Pancreas (tissue), 10 donors: ENCODE data around the gene VWA8. TPM values are rescaled to one million over a fixed set of nuclear protein-coding genes. Genes with fewer than 3 reads are reported as not detected.
A peak's percentile ranks its signal among the peaks of the same experiment; 100 is the strongest.

Experiments
- ATAC-seq, 4 donors: fragments of 200-7000 bp; cut with Tn5 transposase; one replicate each; pipeline versions ENCODE4 v1.8.0 to v1.9.1; 2020; ENCODE audit warnings: mild to moderate bottlenecking in 4 of 4, moderate library complexity in 4 of 4
- DNase-seq, 6 donors: peaks; one replicate each; pipeline ENCODE4 v3.0.0-alpha.2; 2020
- FAIRE-seq: peaks from 2 replicates; lab custom pipeline; 2012; peaks lifted over from hg19 to GRCh38; lab: Jason Lieb, UNC
- H3K27ac ChIP-seq, 4 donors: fragments of 200-600 bp; sonication (generic); 1 replicate in 3 of 4; 2 replicates in 1 of 4; pipeline versions ENCODE4 v1.5.0 to v1.8.0; 2020
- H3K27me3 ChIP-seq, 4 donors: fragments of 200-600 bp; one replicate each; pipeline ENCODE4 v1.8.0; 2021
- H3K36me3 ChIP-seq, 3 donors: fragments of 200-600 bp; sonication (generic) in 1 of 3; one replicate each; pipeline versions ENCODE4 v1.5.0 to v1.8.0; 2020 to 2021
- H3K4me1 ChIP-seq, 3 donors: fragments of 200-600 bp; one replicate each; pipeline ENCODE4 v1.8.0; 2021
- H3K4me3 ChIP-seq, 4 donors: fragments of 200-600 bp; sonication (generic) in 2 of 4; one replicate each; pipeline versions ENCODE4 v1.5.0 to v1.8.0; 2020 to 2021
- H3K9me3 ChIP-seq, 4 donors: fragments of 200-600 bp; one replicate each; pipeline ENCODE4 v1.8.0; 2021
- CTCF ChIP-seq, 4 donors: fragments of 200-600 bp; sonication (generic) in 3 of 4; IDR thresholded peaks; one replicate each; pipeline versions ENCODE4 v1.5.0 to v1.8.0; 2021; ENCODE audit warnings: antibody characterized with exemption in 4 of 4
- WGBS, 2 donors: extraction: QIAGEN DNeasy Blood & Tissue Kit; methylation state at CpG; one replicate each; pipeline ENCODE4 v1.1.7; 2013; 5-methylcytosine and 5-hydroxymethylcytosine counted together
- intact Hi-C, 3 donors: fragments of 100-400 bp; cut with DNase I; formaldehyde crosslinking; loops; one replicate each; pipeline versions ENCODE4 v1.11.1 to v1.14.2; 2022
- polyA plus RNA-seq, 2 donors: library from polyadenylated mRNA; stranded (reverse); fragments of 200-250 nt; gene quantifications; one replicate each; pipeline ENCODE4 v1.2.3, GENCODE V29; 2013
- total RNA-seq, 6 donors: library from RNA; stranded (reverse); fragmentation: NEBNext Ultra II Directional in 4 of 6; extraction: Animal tissue kit (Norgen Biotek cat#: 25700) in 4 of 6; gene quantifications; one replicate each; pipeline versions ENCODE4 v1.2.1 to v1.2.4, GENCODE V29; 2021 to 2023
- donor health status: healthy with polysubstance abuse.
- donor health status: DM: no; HTN: no; CAD: no; lungs with moderate emphysema.
- donor health status: DM: no; HTN: no; CAD: no.
- donor health status: control.
- donor health status: control.
- donor health status: Bipolar disorder and iron deficiency.
- donor health status: DM: yes; HTN: yes; CAD: no.
- donor health status: DM: no; HTN: no; CAD: no.
- donor health status: DM: no; HTN: no; CAD: no.
- donor health status: DM: yes; HTN: yes; CAD: no.

The VWA8 gene
- total and polyA plus RNA-seq, 8 donors = 3.3 to 15.8 (median 9.2) TPM

GRCh38 chr13:41645331-41645730 is 315.6 kb downstream of the VWA8 start:
- Histone ChIP-seq H3K4me1 (peaks cover 0 to 21% (median 13%) of the 10 kb centered on the region in 3 donors), H3K27ac (peak overlapping the region in 2 of 4 donors; percentile 34 to 70), H3K27me3 (no peaks in the 10 kb centered on the region), H3K36me3 (no peaks in the 10 kb centered on the region), H3K9me3 (no peaks in the 10 kb centered on the region), H3K4me3 (no peak overlapping the region)
- intact Hi-C loops = no loop called here
- no peak for TF ChIP-seq CTCF (IDR thresholded peaks at IDR 0.05)
- DNase-seq (peak in 1 of 6 donors; percentile 19), ATAC-seq (peak; percentile 53 to 75 (median 62)), FAIRE-seq (no peak)
- 50 to 52% methylated on average over 4 of the region's 4 CpGs for WGBS, 2 donors

GRCh38 chr13:41644742-41645141 is 316.2 kb downstream of the VWA8 start:
- Histone ChIP-seq H3K4me1 (peaks cover 0 to 21% (median 13%) of the 10 kb centered on the region in 3 donors), H3K9me3 (no peaks in the 10 kb centered on the region), H3K36me3 (no peaks in the 10 kb centered on the region), H3K4me3 (no peak overlapping the region), H3K27me3 (no peaks in the 10 kb centered on the region), H3K27ac (peak overlapping the region in 2 of 4 donors; percentile 34 to 70)
- ATAC-seq (no peak), DNase-seq (no peak), FAIRE-seq (no peak)
- TF ChIP-seq CTCF (IDR thresholded peaks at IDR 0.05) = no peak
- 61 to 64% methylated on average over 1 of the region's 1 CpG for WGBS, 2 donors
- intact Hi-C loops = no loop called here

- H3K4me1 ChIP-seq = peaks cover 0 to 21% (median 6%) of the 10 kb centered on the region in 3 donors
- intact Hi-C loops = no loop called here
Measured at GRCh38 chr13:41643507-41643906, 317.4 kb downstream of the VWA8 start.

GRCh38 chr13:41641961-41642360 is 318.9 kb downstream of the VWA8 start:
- intact Hi-C loops = no loop called here
- H3K27ac ChIP-seq = no peak overlapping the region
- H3K9me3 ChIP-seq = no peaks in the 10 kb centered on the region
- FAIRE-seq (no peak), ATAC-seq (no peak), DNase-seq (no peak)
- no peak for TF ChIP-seq CTCF (IDR thresholded peaks at IDR 0.05)
- H3K27me3 ChIP-seq = no peaks in the 10 kb centered on the region
- H3K4me1 ChIP-seq = peaks cover 0 to 9% (median 6%) of the 10 kb centered on the region in 3 donors
- no peaks in the 10 kb centered on the region for H3K36me3 ChIP-seq
- H3K4me3 ChIP-seq = no peak overlapping the region
- 88 to 94% methylated on average over 4 of the region's 4 CpGs for WGBS, 2 donors

More at GRCh38 chr13:41643507-41643906, 317.4 kb downstream of the VWA8 start:
- no peak for TF ChIP-seq CTCF (IDR thresholded peaks at IDR 0.05)
- Histone ChIP-seq H3K9me3 (no peaks in the 10 kb centered on the region), H3K27me3 (no peaks in the 10 kb centered on the region), H3K27ac (peak overlapping the region in 2 of 4 donors; percentile 6 to 70), H3K4me3 (no peak overlapping the region), H3K36me3 (no peaks in the 10 kb centered on the region)
- 68% methylated on average over 4 of the region's 4 CpGs for WGBS, 2 donors
- FAIRE-seq (no peak), ATAC-seq (no peak), DNase-seq (no peak)

GRCh38 chr13:41641429-41641828 is 319.5 kb downstream of the VWA8 start:
- no peak overlapping the region for H3K4me3 ChIP-seq
- 60 to 78% methylated on average over 1 of the region's 1 CpG for WGBS, 2 donors
- intact Hi-C loops = no loop called here
- peaks cover 0 to 6% (median 5%) of the 10 kb centered on the region in 3 donors for H3K4me1 ChIP-seq
- H3K27ac ChIP-seq = no peak overlapping the region
- H3K9me3 ChIP-seq = no peaks in the 10 kb centered on the region
- no peak for FAIRE-seq
- no peak for TF ChIP-seq CTCF (IDR thresholded peaks at IDR 0.05)
- ATAC-seq = no peak
- no peaks in the 10 kb centered on the region for H3K27me3 ChIP-seq
- H3K36me3 ChIP-seq = no peaks in the 10 kb centered on the region
- no peak for DNase-seq
